PC-3 (cell line): ENCODE results near the gene NFKB1.

Experiments used
- EZH2 ChIP-seq: fragments of 300-600 bp; sonication (generic); IDR thresholded peaks from one replicate; pipeline ENCODE4 v1.6.1; 2017; ENCODE audit warnings: antibody characterized with exemption, mild to moderate bottlenecking, low read length; ENCODE audit not compliant: unreplicated experiment
- TF ChIP-seq, protein P1 (sequence below): fragments of 300-600 bp; sonication (generic); conservative IDR thresholded peaks from 2 replicates; pipeline ENCODE4 v1.5.1; 2017; ENCODE audit warnings: antibody characterized with exemption, low read depth, mild to moderate bottlenecking, low read length

DNA sequence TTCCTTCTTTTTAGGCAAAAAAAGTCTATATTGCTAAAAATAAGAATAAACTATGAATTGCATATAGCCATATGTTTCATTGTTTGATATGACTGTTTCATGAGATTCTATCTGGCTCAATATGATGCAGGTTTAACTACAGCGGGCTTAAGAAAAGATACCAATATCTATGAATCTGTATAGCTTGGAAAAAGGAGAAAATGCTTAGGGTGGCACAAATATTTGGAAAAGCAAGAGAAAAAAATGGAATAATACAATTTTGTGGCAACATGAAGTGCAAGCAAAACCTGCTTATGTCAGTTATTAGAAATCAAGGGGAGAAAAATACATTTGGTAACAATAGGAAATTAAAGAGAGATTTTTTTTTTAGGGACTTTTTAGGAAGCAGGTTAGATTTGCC is 48.3 kb upstream of the NFKB1 start:
- TF ChIP-seq, protein P1, sequence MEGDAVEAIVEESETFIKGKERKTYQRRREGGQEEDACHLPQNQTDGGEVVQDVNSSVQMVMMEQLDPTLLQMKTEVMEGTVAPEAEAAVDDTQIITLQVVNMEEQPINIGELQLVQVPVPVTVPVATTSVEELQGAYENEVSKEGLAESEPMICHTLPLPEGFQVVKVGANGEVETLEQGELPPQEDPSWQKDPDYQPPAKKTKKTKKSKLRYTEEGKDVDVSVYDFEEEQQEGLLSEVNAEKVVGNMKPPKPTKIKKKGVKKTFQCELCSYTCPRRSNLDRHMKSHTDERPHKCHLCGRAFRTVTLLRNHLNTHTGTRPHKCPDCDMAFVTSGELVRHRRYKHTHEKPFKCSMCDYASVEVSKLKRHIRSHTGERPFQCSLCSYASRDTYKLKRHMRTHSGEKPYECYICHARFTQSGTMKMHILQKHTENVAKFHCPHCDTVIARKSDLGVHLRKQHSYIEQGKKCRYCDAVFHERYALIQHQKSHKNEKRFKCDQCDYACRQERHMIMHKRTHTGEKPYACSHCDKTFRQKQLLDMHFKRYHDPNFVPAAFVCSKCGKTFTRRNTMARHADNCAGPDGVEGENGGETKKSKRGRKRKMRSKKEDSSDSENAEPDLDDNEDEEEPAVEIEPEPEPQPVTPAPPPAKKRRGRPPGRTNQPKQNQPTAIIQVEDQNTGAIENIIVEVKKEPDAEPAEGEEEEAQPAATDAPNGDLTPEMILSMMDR, result no peak
- TF ChIP-seq EZH2, result no peak
